Ovary (tissue), 9 donors: ENCODE measurements around the gene DENND1B. TPM values are rescaled to one million over a fixed set of nuclear protein-coding genes. Genes with fewer than 3 reads are reported as not detected.

ENCODE experiments used
- DNase-seq, 5 donors: peaks; one replicate each; pipeline ENCODE4 v3.0.0-alpha.2; 2019 to 2020
- H3K27ac ChIP-seq, 2 donors: fragments of 200-600 bp; one replicate each; pipeline versions ENCODE4 v1.5.1 to v1.8.0; 2019 to 2022
- H3K27me3 ChIP-seq: fragments of 200-600 bp; one replicate; pipeline ENCODE4 v1.8.0; 2022
- H3K36me3 ChIP-seq: fragments of 200-600 bp; sonication (generic); one replicate; pipeline ENCODE4 v1.5.1; 2019
- H3K4me1 ChIP-seq: one replicate; pipeline ENCODE4 v1.8.1; 2013; ENCODE audit warnings: mild to moderate bottlenecking, moderate library complexity; ENCODE audit not compliant: insufficient read depth
- H3K4me3 ChIP-seq: fragments of 200-600 bp; sonication (generic); one replicate; pipeline ENCODE4 v1.5.1; 2017
- H3K9me3 ChIP-seq, 2 donors: fragments of 200-600 bp in 1 of 2; sonication (generic) in 1 of 2; one replicate each; pipeline versions ENCODE4 v1.5.1 to v1.8.1; 2013 to 2019; ENCODE audit warnings: mild to moderate bottlenecking in 1 of 2, moderate library complexity in 1 of 2
- CTCF ChIP-seq, 3 donors: fragments of 450-650 bp in 2 of 3; fragments of 200-600 bp in 1 of 3; IDR thresholded peaks; one replicate each; pipeline versions ENCODE4 v1.5.1 to v1.8.0; 2016 to 2022; ENCODE audit warnings: antibody characterized with exemption in 3 of 3, mild to moderate bottlenecking in 1 of 3
- EP300 ChIP-seq: sonication (generic); formaldehyde crosslinking; IDR thresholded peaks from one replicate; pipeline ENCODE4 v1.6.1; 2017; ENCODE audit warnings: antibody characterized with exemption
- POLR2A ChIP-seq: fragments of 450-650 bp; IDR thresholded peaks from one replicate; pipeline ENCODE4 v1.6.1; 2017; ENCODE audit warnings: antibody characterized with exemption, mild to moderate bottlenecking, moderate library complexity
- WGBS, 3 donors: extraction: QIAGEN DNeasy Blood & Tissue Kit in 1 of 3; methylation state at CpG; one replicate each; pipeline versions ENCODE4 v1.1.5 to v1.1.7; 2013 to 2017; 5-methylcytosine and 5-hydroxymethylcytosine counted together
- intact Hi-C, 4 donors: fragments of 100-400 bp; cut with DNase I; formaldehyde crosslinking; loops; one replicate each; pipeline versions ENCODE4 v1.11.0 to v1.15.1; 2022 to 2023
- polyA plus RNA-seq, 2 donors: library from polyadenylated mRNA; stranded (reverse); fragments of 200-250 nt in 1 of 2; fragments of 350-450 nt in 1 of 2; fragmentation: Illumina TruSeq in 1 of 2; extraction: RNeasy Lipid Tissue Mini Kit (QIAGEN cat#74804) in 1 of 2; gene quantifications; one replicate each; pipeline ENCODE4 v1.2.3, GENCODE V29; 2013 to 2014
- total RNA-seq, 7 donors: library from RNA; depleted of rRNA in 2 of 7; stranded (reverse); fragments of >200 nt in 2 of 7; fragmentation: NEBNext Ultra II Directional in 3 of 7; extraction: Animal tissue kit (Norgen Biotek cat#: 25700) in 3 of 7; gene quantifications; one replicate each; pipeline versions ENCODE4 v1.1.0 to v1.2.4, GENCODE V29; 2016 to 2023
- donor health status: DM: no; HTN: no; CAD: no; lungs with moderate emphysema.
- donor health status: DM: no; HTN: no; CAD: no.
- donor health status: Bipolar disorder and iron deficiency.
- donor health status: DM: yes; HTN: yes; CAD: no.
- donor health status: DM: no; HTN: no; CAD: no.
- donor health status: DM: yes; HTN: yes; CAD: no.

Gene DENND1B
- total and polyA plus RNA-seq, 9 donors = 2.9 to 20.6 (median 14.1) TPM

- H3K9me3 ChIP-seq = no peaks in the 10 kb centered on the region
- intact Hi-C loops = no loop called here
- TF ChIP-seq CTCF (IDR thresholded peaks at IDR 0.05) (no peak), POLR2A (no peak), EP300 (no peak)
These were observed 3.9 kb downstream of the DENND1B start for GRCh38 chr1:197771386-197771785.

DNA sequence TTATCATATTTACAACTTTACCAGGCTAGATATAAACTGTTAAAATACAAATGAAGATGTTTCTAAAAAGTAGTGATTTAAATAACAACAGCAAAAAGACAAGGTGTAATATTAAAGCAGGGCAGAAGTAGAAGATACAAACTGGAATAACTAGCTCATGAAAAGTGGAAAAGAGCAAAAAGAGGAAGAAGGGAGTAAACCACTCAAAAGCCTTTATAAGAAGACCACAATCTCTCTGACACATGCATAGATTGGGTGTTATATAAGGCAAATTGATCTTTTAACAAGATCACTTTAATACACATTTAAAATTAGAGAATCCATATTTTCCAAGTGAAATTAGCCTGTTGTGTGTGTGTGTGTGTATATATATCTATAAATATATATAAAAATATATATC lies 5.0 kb downstream of the DENND1B start:
- H3K4me1 ChIP-seq = peaks cover 3% of the 10 kb centered on the region
- DNase-seq = no peak
- no peak overlapping the region for H3K27ac ChIP-seq
- H3K27me3 ChIP-seq = no peaks in the 10 kb centered on the region
- H3K36me3 ChIP-seq = no peaks in the 10 kb centered on the region
- TF ChIP-seq CTCF (IDR thresholded peaks at IDR 0.05) (no peak), POLR2A (no peak), EP300 (no peak)
- no peaks in the 10 kb centered on the region for H3K9me3 ChIP-seq
- intact Hi-C loops = no loop called here
- no peak overlapping the region for H3K4me3 ChIP-seq

More at GRCh38 chr1:197771386-197771785, 3.9 kb downstream of the DENND1B start:
- Histone ChIP-seq H3K4me1 (peaks cover 3% of the 10 kb centered on the region), H3K4me3 (no peak overlapping the region), H3K27me3 (no peaks in the 10 kb centered on the region), H3K36me3 (no peaks in the 10 kb centered on the region), H3K27ac (no peak overlapping the region)
- 97 to 100% (median 98%) methylated on average over 2 of the region's 2 CpGs for WGBS, 3 donors
- DNase-seq = no peak

DNA sequence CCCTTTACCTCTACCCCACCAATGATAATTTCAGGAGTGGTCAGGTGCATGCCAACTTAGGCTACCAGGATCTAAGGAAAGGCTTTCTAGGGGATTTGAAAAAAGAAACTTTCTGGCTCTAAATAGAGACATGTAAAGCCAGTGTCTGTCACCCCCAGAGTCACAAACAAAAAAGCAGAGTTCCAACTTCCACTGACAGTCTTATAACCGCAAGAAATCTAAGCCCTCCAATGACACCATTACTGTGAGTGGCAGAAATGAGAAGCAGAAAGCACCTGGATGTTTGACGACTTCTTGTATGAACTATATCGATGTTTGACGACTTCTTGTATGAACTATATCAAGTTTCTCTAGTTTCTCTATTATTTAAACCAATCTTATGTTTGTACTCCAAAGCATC lies 6.0 kb downstream of the DENND1B start:
- Histone ChIP-seq H3K4me1 (peaks cover 4% of the 10 kb centered on the region), H3K27ac (no peak overlapping the region), H3K9me3 (no peaks in the 10 kb centered on the region), H3K36me3 (no peaks in the 10 kb centered on the region), H3K27me3 (no peaks in the 10 kb centered on the region), H3K4me3 (no peak overlapping the region)
- intact Hi-C loops = no loop called here
- TF ChIP-seq CTCF (IDR thresholded peaks at IDR 0.05) = no peak
- TF ChIP-seq POLR2A = no peak
- no peak for TF ChIP-seq EP300
- DNase-seq = no peak
- WGBS, 3 donors = 97 to 98% (median 97%) methylated on average over 4 of the region's 4 CpGs

- no peak for DNase-seq
- Histone ChIP-seq H3K4me1 (peaks cover 4% of the 10 kb centered on the region), H3K9me3 (no peaks in the 10 kb centered on the region), H3K27ac (no peak overlapping the region), H3K4me3 (no peak overlapping the region), H3K27me3 (no peaks in the 10 kb centered on the region), H3K36me3 (no peaks in the 10 kb centered on the region)
- TF ChIP-seq CTCF (IDR thresholded peaks at IDR 0.05) (no peak), EP300 (no peak), POLR2A (no peak)
- intact Hi-C loops = no loop called here
- 53 to 60% (median 57%) methylated on average over 4 of the region's 4 CpGs for WGBS, 3 donors
These were observed 7.1 kb downstream of the DENND1B start for GRCh38 chr1:197768014-197768805.
